NCI-H345 treated with DMSO at 0.1 percent for 48 hours (cell line): Measurements from ENCODE around the gene APBB1IP.
"Not testable (repeated sequence)": the region's sequence is repeated elsewhere in the genome, so short reads cannot be mapped to it uniquely, and the experiment has no call there.

Experiments used
- DNase-seq: peaks from one replicate; lab custom pipeline; 2025; ENCODE audit not compliant: unreplicated experiment; lab: John Stamatoyannopoulos, UW

APBB1IP gene

DNA sequence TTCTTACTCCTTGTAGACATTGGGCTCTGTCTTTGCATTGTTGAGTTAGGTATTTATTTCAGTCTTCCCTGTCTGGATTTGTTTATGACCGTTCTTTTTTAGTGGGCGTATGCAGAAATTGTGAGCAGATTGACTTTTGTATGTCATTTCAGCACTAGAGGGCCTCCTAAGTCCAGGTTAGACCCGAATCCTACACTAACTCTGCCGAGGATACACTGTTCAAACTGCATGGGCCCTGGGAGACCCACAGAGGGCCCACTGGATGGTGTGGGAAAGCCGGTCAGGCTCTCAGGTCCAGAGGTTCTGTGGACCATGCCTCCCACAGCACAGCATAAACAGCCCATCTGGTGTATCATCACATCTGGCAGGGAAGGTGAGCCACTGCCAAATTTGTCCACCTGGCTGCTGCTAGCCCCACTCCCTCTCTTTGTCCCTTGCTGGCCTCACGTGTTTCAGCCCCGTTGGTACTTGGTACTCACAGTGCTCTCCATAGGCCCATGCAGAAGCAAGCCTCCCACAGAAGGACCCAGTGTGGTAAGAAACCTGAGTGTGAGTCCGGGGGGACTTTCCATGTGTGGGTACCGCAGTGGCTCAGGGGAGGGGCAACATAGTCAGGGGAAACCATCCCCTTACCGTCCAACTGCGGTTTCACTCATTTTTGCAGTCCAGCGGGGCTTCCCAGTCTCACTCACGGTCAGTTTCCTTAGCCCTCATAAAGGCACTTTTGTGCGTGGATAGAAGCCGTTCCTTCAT is 112.8 kb downstream of the APBB1IP start:
- no peak for DNase-seq

DNA sequence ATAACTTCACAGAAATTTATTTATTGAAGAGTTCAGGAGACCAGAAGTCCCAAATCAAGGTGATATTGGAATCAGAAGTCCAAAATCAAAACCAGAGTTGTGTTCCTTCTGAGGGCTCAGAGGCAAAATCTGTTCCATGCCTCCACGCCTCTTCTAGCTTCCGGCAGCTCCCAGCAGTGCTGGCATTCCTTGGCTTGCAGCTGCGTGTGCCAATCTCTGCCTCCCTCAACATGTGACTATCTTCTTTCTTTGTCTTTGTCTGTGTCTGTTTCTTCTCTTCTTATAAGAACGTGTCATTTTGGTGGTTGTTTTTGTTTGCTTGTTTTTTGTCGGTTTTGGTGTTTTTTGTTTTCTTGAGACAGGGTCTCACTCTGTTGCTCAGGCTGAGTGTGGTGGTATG is 116.1 kb downstream of the APBB1IP start:
- no peak for DNase-seq

DNA sequence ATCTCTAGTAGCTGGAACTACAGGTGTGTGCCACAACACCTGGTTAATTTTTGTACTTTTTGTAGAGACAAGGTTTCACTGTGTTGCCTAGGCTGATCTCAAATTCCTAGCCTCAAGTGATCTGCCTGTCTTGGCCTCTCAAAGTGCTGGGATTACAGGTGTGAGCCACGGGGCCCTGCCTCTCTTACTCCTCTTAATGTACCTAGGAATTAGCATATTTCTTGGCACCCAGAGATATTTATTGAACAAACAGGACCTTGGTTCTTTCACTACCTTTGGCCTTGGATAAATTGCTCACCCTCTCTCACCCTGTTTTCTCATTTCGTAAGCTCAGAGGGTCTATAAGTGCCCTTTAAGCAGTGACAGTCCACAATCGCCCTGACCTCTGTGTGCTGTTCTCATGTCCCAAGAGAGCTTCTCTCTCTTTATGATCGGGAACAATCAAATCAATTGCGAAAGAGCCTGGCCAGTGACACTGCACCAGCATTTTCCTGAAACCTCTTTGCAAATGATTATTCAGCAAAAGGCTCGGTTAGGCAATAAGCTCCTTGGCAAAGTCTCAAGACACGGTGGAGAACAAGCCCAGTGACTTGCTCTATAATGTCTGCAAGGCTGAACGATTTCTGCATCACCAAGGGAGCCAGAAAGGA is 117.7 kb downstream of the APBB1IP start:
- no peak for DNase-seq

DNA sequence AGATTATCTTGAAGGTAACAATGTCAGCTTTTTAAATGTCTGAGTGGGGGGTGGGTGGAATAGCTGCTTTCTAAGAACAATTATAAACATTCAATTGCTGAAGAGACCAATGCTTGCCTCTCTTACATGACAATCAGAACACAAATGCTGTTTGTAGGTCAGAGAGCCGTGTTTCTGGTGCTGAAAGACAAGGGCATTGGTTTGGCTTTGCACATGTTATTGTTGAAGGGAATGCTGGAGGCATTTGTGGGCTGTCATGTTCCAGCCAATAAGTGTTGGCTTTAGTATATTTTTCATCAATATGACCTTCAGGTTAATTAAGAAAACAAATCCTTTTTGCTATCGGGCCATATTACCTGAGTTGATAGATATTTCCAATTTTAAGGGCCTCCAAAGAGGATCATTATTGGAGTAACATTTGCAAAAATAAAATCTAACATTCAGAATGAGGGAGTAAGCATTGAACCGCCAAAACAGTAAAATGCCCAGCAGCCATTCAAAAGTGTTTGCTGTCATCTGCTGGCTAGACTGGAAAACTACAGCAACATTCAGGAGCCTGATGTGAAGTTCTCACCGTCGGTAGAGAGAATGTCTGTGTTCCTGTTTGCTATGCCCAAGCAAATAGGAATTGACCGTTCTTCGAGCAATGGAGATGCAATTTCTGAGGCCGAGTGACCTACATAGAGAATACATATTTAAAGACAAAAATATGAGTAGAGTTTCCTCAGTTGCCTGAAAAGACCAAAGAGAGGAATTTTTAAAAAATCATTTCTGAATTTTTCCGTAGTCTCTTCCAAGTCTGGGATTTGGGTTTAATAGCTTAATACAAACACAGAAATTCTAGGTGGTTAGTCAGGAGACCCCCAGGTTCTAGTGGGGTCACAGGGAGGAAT is 118.9 kb downstream of the APBB1IP start:
- peak; percentile 2 for DNase-seq

DNA sequence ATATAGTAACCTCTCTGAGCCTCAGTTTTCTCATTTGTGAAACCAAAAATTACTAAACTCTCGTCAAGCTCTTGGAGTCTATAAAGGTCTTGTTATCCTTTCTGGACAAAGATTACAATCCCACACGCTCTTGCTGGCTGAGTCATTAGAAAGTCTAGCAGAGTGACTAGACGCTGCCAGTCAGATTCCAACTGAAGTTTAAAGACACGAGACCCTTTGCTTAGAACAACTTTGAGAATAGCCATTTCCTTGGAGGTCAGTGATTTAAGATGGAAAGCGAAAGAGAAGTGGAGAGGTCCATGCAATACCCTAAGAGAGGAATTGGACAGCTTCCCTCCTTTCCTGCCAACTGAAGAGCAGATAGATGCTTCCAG is 119.5 kb downstream of the APBB1IP start:
- no peak for DNase-seq

DNA sequence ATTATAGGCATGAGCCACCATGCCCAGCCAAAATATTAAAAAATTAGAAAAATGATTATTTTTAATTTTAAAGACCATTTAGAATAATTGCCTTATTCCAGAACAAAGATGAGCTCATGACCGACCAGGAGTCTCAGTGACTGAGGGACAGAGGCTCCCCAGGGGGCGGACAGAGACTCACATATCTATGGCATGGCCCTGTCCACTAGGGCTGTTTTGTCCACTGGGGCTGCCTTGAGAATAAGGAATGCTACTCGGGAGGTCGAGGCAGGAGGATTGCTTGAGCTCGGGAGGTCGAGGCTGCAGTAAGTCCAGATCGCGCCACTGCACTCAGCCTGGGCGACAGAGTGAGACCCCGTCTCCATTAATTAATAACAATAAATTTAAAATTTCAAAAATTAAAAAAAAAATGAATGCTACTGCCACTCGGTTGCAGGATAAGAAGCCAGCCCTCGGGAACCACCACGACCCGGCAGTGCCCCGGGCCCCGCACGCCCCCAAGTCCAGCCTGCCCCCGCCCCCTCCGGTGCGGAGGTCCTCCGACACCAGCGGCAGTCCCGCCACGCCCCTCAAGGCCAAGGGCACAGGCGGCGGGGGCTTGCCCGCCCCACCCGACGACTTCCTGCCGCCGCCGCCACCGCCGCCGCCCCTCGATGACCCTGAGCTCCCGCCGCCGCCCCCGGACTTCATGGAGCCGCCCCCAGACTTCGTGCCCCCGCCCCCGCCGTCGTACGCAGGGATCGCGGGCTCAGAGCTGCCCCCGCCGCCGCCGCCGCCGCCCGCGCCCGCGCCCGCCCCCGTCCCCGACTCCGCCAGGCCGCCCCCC is 128.6 kb downstream of the APBB1IP start:
- DNase-seq = no peak

DNA sequence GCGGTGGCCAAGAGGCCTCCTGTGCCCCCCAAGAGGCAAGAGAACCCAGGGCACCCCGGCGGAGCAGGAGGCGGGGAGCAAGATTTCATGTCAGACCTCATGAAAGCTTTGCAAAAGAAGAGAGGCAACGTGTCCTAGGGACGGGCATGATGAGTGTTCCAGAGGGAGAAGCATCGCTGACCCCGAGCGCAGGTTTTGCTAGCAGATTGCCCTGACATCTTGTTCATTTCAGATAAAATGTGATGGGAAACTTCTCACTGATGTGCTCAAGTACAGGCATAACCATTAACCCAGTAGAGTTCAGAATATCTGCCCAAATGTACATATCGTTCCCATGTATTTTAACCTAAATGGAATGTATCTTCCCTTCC is 129.2 kb downstream of the APBB1IP start:
- no peak for DNase-seq

DNA sequence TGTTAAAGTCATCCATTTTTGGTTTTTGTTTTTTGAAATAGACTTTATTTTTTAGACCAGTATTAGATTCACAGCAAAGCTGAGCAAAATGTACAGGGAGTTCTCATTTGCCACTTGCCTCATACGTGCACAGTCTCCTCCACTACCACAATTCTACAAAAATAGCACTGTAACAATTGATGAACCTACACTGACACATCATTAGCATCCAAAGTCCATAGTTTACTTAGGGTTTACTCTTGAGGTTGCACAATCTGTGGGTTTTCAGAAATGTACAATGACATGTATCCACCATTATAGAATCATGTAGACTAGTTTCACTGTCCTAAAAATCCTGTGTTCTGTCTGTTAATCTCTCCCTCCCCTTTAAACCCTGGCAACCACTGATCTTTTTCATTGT is 133.5 kb downstream of the APBB1IP start:
- DNase-seq = no peak

DNA sequence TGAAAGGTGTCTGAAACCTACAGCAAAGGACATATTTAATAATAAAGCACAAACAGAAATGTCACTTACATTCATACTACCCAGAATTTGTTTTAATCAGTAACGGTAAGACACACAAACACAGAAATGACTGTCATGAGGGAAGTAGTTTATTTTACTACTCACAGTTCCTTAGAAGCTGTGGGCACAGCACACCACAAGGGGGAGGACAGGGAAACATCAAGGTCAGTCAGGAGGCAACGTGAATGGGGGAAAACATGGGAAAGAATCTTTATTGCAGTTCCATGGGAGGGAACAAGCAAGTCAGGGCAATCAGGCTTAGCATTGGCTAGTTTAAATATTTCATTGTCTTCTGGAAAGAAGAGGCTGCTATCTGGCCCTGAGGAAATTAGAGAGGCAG is 135.5 kb downstream of the APBB1IP start:
- DNase-seq = no peak

DNA sequence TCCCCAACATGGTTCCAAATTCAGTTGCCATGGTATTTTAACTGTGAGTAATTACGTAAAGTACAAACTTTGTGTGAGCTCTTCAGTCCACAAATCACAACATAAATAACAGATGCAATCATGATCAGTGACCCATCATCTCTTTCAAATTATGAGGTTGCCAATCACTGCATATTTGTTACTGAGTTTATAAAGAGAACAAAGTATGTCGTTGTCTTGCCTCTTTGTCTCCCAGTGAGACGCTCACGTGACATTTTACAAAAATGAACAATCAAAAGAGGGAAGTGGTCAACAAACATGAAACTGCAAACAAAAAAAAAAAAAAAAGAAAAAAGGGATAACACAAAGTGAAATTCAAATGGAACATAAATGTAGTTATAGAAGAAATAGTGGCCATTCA is 136.6 kb downstream of the APBB1IP start:
- no peak for DNase-seq

DNA sequence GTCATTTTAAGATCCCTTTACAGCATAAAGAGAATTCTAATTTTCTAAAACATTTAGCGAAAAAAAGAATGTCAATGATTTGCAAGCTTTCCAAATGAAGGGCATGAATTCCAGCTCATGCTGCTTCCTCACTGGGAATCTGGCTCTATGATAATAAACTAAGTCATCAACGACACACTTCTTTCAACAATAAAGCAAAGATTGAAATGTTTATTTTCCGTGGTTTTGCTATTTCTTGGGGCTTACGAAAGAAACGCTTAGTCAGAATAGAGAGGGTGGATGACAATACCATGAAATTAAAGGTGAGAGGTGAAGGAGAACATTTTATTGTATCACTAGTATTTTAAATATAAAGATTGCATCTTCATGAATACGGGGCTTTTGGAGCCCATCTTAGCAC is 140.2 kb downstream of the APBB1IP start:
- not testable (repeated sequence) for DNase-seq

DNA sequence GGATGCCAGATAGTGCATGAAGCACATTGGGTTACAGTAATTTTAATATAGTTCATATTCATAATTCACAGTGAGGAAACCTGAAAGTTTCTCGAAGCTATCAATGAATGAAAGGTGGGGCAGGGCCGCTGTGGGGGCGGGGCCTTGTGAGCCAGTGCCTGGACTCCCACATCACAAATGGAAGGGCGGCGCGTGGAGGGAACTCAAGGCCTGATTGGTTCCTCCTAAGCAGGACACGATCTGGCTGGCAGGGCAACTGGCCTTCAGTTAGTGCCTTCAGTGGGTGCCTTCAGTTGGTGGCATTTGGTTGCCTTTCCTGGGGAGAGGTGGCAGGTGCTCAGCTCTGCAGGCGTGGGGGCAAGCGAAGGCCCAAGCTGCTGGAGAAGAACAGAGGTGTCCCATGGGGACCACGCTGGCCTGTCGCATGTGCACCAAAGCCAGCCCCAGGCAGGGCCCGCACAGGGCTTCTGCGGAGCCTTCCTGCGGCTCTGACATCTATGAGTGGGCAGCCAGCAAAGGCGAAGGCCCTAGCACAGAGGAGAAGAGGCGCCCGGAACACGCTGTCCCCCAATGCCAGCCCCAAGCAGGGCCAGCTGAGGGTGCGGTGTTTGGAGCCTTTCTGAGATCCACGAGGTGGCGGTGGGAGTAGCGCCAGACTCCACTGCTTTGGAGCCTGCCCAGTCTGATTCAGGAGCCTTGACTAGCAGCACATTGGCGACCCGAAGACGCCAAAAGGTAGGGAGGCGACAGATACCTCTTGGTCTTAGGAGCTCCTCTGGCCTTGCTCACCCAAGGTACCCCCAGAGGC is 141.3 kb downstream of the APBB1IP start:
- no peak for DNase-seq

DNA sequence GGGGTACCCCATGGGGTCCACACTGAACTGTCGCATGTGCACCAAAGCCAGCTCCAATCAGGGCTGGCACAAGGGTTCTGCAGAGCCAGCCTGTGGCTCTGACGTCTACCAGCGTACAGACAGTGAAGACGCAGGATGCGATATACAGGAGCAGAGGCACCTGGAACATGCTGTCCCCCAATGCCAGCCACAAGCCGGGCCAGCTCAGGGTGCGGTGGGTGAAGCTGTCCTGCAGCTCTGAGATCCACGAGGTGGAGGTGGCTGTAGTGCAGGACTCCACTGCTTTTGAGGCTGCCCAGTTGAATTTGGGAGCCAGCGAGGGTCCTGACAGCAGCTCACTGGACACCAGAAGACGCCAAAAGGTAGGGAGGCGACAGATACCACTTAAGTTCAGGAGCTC is 148.1 kb downstream of the APBB1IP start:
- no peak for DNase-seq

DNA sequence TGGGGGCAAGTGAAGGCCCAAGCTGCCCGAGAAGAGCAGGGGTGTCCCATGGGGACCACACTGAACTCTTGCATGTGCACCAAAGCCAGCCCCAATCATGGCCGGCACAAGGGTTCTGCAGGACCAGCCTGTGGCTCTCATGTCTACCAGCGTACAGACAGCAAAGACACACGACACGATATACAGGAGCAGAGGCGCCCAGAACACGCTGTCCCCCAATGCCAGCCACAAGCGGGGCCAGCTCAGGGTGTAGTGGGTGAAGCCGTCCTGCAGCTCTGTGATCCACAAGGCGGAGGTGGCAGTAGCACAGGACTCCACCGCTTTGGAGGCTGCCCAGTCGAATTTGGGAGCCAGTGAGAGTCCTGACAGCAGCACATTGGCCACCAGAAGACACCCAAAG is 150.5 kb downstream of the APBB1IP start:
- DNase-seq = no peak

DNA sequence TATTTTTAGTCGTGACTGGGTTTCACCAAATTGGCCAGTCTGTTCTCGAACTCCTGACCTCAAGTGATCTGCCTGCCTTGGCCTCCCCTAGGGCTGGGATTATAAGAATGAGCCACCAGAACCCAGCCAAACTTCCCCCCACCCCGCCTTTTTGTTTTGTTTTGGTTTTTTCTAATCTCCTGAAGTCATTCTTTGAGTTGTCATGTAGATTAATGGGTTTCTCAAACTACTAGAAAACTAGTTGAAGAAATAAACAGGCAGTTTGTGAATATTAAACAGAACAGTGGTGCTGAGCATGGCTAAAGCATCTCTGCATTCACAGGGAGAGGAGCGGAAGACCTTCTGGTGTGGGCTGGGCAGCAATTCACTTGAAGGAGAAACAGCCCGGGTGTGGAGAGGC is 151.7 kb downstream of the APBB1IP start:
- not testable (repeated sequence) for DNase-seq

DNA sequence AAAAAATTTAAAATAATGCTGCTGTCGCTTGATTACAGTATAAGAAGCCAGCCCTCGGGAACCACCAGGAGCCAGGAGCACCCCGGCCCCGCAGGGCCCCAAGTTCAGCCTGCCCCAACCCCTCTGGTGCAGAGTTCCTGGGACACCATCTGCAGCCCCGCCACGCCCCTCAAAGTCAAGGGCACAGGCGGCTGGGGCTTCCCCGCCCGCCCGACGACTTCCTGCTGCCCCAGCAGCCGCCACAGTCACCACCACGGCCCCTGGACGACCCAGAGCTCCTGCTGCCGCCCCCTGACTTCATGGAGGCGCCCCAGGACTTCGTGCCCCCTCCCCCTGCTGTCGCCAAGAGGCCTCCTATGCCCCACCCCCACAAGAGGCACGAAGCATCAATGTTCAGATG is 155.8 kb downstream of the APBB1IP start:
- DNase-seq = no peak

DNA sequence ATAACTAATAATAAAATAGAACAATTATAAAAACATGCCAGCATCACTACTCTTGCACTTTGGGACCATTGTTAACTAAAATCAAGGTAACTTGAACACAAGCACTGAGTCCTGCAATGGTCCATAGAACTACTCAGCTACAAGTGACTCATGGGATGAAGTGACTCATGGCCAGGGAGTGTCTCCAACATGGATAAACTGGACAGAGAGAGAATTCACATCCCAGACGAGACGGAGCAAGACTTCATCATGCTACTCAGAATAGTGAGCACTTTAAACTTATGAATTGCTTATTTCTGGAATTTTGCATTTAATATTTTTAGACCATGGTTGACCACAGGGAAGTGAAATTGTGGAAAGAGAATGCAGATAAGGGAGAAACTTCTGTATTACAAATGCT is 165.1 kb downstream of the APBB1IP start:
- DNase-seq = not testable (repeated sequence)

DNA sequence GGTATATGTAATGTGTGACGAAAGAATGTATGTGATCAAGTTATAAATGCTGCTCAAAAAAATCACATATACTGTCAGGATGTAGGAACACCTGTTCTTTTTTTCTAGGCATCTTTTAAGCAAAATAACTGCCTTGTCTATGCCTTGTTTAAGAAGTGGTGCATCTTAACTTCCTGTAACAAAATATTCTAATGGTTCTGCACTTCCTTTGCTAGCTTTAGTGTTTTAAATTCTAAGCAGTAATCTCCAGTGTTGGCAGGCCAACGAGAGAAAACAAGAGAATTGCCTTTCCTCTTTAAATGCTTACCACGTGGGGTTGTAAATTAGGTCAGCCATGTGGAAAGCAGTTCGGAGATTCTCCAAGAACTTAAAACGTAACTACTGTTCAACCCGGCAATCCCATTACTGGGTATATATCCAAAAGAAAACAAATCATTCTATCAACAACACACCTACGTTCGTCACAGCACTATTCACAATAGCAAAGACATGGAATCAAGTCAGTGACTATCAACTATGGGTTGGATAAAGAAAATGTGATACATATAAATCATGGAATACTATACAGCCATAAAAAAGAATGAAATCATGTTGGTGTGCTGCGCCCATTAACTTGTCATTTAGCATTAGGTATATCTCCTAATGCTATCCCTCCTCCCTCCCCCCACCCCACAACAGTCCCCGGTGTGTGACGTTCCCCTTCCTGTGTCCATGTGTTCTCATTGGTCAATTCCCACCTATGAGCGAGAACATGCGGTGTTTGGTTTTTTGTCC is 166.4 kb downstream of the APBB1IP start:
- not testable (repeated sequence) for DNase-seq

DNA sequence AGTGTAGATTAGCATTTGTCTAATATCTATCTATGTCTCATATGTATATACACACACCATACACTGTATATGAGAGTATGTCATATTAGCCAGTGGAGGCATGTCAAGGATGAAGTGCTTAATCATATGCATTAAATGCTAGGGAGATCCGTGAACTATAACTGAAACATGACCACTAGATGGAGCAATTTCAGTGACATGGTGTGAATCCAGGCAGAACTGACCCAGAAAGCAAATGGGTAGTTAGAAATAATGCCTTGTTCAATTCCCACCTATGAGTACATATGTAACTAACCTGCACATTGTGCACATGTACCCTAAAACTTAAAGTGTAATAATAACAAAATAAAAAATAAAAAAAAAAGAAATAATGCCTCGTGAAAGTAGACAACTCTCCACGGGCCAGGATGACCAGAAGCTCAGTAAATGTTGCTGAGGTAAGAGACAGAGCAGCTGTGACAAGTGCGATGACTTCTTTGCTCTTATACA is 168.3 kb downstream of the APBB1IP start:
- DNase-seq = not testable (repeated sequence)
